Smooth muscle cell (in vitro differentiated cells): ENCODE measurements around the gene NSFL1C. TPM values are rescaled to one million over a fixed set of nuclear protein-coding genes. Genes with fewer than 3 reads are reported as not detected.
A peak's percentile ranks its signal among the peaks of the same experiment; 100 is the strongest.

Experiments used
- DNase-seq: peaks from one replicate; lab custom pipeline; 2025; ENCODE audit not compliant: unreplicated experiment; lab: John Stamatoyannopoulos, UW
- H2AFZ ChIP-seq: fragments of 200-600 bp; sonication (generic); 2 replicates; pipeline ENCODE4 v1.6.0; 2016; ENCODE audit warnings: antibody characterized with exemption, low read depth, mild to moderate bottlenecking
- H3F3A ChIP-seq: fragments of 200-600 bp; sonication (generic); 2 replicates; pipeline ENCODE4 v1.6.0; 2017; ENCODE audit warnings: antibody characterized with exemption, low read depth
- H3K27ac ChIP-seq: fragments of 200-600 bp; sonication (generic); 2 replicates; pipeline ENCODE4 v1.5.1; 2016; ENCODE audit warnings: low read depth, mild to moderate bottlenecking
- H3K27me3 ChIP-seq: fragments of 200-600 bp; sonication (generic); 2 replicates; pipeline ENCODE4 v1.6.1; 2016; ENCODE audit warnings: low read depth, mild to moderate bottlenecking
- H3K36me3 ChIP-seq: fragments of 200-600 bp; sonication (generic); 2 replicates; pipeline ENCODE4 v1.5.1; 2016; ENCODE audit warnings: low read depth
- H3K4me1 ChIP-seq: fragments of 200-600 bp; sonication (generic); 2 replicates; pipeline ENCODE4 v1.5.1; 2016; ENCODE audit warnings: low read depth
- H3K4me2 ChIP-seq: fragments of 200-600 bp; sonication (generic); 2 replicates; pipeline ENCODE4 v1.6.0; 2016; ENCODE audit warnings: mild to moderate bottlenecking
- H3K4me3 ChIP-seq: fragments of 200-600 bp; sonication (generic); 2 replicates; pipeline ENCODE4 v1.5.1; 2016; ENCODE audit warnings: mild to moderate bottlenecking
- H3K79me2 ChIP-seq: fragments of 200-600 bp; sonication (generic); 2 replicates; pipeline ENCODE4 v1.6.0; 2016; ENCODE audit warnings: low read depth, mild to moderate bottlenecking
- H3K9ac ChIP-seq: fragments of 200-600 bp; sonication (generic); 2 replicates; pipeline ENCODE4 v1.6.0; 2016; ENCODE audit warnings: low read depth
- H3K9me3 ChIP-seq: fragments of 200-600 bp; sonication (generic); replicated peaks from 2 replicates; pipeline ENCODE4 v1.5.1; 2016; ENCODE audit warnings: low read depth
- H4K20me1 ChIP-seq: fragments of 200-600 bp; sonication (generic); 2 replicates; pipeline ENCODE4 v1.6.0; 2016; ENCODE audit warnings: low read depth
- WGBS: methylation state at CpG from one replicate; pipeline ENCODE4 v1.1.7; 2016; ENCODE audit warnings: low lambda C conversion rate; 5-methylcytosine and 5-hydroxymethylcytosine counted together
- polyA plus RNA-seq: library from polyadenylated mRNA; unstranded; fragments of >200 nt; fragmentation: Nextera tagmentation; extraction: Ambion mirVana; gene quantifications from 2 replicates; pipeline ENCODE4 v1.2.1, GENCODE V29; 2016
- total RNA-seq: library from RNA; depleted of rRNA; stranded (reverse); fragments of >200 nt; gene quantifications from 2 replicates; pipeline ENCODE4 v1.2.3, GENCODE V29; 2014
- TF ChIP-seq, protein P1 (sequence below): fragments of 200-600 bp; sonication (generic); IDR thresholded peaks from 2 replicates; pipeline ENCODE4 v1.5.1; 2017; ENCODE audit warnings: borderline replicate concordance, mild to moderate bottlenecking, antibody characterized with exemption; ENCODE audit not compliant: insufficient read depth, poor library complexity, severe bottlenecking

Gene NSFL1C
- total and polyA plus RNA-seq, 2 experiments from 2014 or later: 31.8 to 82.9 TPM

DNA sequence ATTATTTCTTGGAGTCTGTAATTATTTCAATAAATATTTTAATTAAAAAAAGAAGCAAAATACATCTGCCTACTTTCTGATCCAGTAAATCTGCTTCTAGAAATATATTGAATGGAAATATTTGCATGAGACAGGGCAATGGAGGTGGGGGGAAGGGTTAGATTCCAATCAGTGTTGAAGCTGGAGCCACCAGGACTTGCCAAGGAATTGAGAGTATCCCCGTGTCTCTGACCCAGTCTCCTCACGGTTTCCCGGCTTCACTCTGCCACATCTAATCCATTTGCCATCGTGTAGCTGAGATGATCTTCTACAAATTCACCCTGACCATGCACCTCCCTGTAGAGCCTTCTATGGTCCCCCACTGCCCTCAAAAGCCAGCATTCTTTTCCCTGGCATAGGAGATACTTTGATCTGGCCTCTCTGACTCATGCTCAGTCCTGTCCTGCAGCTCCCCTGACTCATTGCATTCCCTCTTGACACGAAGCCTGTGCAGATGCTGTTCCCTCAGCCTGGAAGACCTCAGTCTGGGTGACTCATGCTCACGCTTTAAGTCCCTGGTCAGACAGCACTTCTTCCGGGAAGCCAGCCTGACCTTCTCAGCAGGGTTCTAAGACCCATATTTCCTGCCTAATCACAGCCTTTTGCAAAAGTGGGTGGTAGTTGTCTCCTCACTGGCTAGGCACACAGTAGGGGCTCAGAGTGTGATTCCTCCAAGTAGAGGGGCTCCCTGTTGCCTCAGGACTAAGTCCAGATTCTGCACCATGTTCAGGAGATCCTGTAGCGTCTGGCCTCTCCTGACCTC is 50.8 kb downstream of the NSFL1C start:
- Histone ChIP-seq H3K79me2 (no peaks in the 10 kb centered on the region), H3K4me2 (no peak overlapping the region), H3K27me3 (no peaks in the 10 kb centered on the region), H4K20me1 (no peaks in the 10 kb centered on the region), H3K4me1 (no peaks in the 10 kb centered on the region), H3K9me3 (no peaks in the 10 kb centered on the region), H3K9ac (peak overlapping the region; percentile 37), H3K4me3 (no peak overlapping the region), H2AFZ (no peak overlapping the region), H3K27ac (peak overlapping the region; percentile 71), H3K36me3 (no peaks in the 10 kb centered on the region), H3F3A (no peaks in the 10 kb centered on the region)
- TF ChIP-seq, protein P1, sequence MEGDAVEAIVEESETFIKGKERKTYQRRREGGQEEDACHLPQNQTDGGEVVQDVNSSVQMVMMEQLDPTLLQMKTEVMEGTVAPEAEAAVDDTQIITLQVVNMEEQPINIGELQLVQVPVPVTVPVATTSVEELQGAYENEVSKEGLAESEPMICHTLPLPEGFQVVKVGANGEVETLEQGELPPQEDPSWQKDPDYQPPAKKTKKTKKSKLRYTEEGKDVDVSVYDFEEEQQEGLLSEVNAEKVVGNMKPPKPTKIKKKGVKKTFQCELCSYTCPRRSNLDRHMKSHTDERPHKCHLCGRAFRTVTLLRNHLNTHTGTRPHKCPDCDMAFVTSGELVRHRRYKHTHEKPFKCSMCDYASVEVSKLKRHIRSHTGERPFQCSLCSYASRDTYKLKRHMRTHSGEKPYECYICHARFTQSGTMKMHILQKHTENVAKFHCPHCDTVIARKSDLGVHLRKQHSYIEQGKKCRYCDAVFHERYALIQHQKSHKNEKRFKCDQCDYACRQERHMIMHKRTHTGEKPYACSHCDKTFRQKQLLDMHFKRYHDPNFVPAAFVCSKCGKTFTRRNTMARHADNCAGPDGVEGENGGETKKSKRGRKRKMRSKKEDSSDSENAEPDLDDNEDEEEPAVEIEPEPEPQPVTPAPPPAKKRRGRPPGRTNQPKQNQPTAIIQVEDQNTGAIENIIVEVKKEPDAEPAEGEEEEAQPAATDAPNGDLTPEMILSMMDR: no peak
- 52% methylated on average over 8 of the region's 8 CpGs for WGBS
- no peak for DNase-seq

DNA sequence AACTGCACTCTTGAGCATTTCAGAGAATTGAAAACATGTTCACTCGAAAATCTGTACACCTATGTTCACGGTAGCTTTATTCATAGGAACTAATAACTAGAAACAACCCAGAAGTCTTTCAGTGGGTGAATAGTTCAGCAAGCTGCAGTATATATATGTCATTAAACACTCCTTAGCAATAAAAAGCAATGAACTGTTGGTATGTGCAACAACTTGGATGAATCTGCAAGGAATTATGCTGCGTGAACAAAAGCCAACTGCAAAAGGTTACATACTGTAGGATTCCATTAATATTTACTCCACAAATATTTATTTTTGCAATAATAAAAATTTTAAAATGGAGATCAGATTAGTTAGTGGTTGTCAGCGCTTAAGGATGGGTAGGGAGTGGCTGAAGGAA is 51.7 kb downstream of the NSFL1C start:
- Histone ChIP-seq H3F3A (no peaks in the 10 kb centered on the region), H3K4me3 (no peak overlapping the region), H4K20me1 (no peaks in the 10 kb centered on the region), H3K9ac (no peak overlapping the region), H2AFZ (no peak overlapping the region), H3K27ac (no peak overlapping the region), H3K79me2 (no peaks in the 10 kb centered on the region), H3K36me3 (no peaks in the 10 kb centered on the region), H3K4me2 (no peak overlapping the region), H3K4me1 (no peaks in the 10 kb centered on the region), H3K9me3 (no peaks in the 10 kb centered on the region), H3K27me3 (no peaks in the 10 kb centered on the region)
- 90% methylated on average over 4 of the region's 4 CpGs for WGBS
- DNase-seq: no peak
- TF ChIP-seq, protein P1: no peak

DNA sequence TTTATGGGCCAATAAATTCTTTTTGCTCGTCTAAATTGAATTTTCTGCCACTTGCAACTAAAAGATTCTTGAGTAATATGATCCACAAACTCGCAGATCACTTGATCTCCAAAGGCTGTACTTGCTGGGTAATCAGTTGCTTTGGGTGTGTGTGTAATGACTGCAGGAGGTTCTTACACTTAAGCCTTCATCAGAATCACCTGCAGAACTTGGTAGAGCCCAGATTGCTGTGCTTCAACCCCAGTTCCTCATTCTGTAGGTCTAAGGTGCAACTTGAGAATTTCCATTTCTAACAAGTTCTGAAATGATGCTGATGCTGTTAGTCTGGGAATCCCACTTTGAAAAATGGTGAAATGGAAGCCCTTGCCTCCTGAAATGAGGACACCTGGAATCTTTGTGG is 60.8 kb downstream of the NSFL1C start:
- Histone ChIP-seq H3K4me3 (no peak overlapping the region), H4K20me1 (no peaks in the 10 kb centered on the region), H3K27me3 (no peaks in the 10 kb centered on the region), H3F3A (no peaks in the 10 kb centered on the region), H3K9me3 (no peaks in the 10 kb centered on the region), H3K4me2 (no peak overlapping the region), H3K79me2 (no peaks in the 10 kb centered on the region), H3K9ac (no peak overlapping the region), H3K36me3 (no peaks in the 10 kb centered on the region), H3K4me1 (no peaks in the 10 kb centered on the region), H3K27ac (no peak overlapping the region), H2AFZ (no peak overlapping the region)
- no peak for DNase-seq
- TF ChIP-seq, protein P1: no peak
- 61% methylated on average over 2 of the region's 2 CpGs for WGBS

DNA sequence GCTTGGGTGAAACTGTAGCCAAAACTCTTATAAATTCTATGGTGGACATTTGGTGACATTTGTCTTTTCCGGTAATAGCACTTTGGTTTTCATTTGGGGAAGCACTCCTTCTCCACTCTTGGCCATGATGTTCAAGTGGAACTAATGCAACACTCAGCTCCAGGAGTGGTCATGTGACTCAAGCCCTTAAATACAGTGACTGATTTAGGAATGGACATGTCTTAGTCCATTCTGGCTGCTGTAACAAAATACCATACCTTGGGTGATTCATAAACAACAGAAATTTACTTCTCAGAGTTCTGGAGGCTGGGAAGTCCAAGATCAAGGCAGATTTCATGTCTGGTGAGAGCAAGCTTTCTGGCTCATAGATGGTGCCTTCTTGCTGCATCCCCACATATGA is 63.0 kb downstream of the NSFL1C start:
- H3F3A ChIP-seq: no peaks in the 10 kb centered on the region
- H3K4me2 ChIP-seq: no peak overlapping the region
- no peak overlapping the region for H2AFZ ChIP-seq
- no peaks in the 10 kb centered on the region for H3K79me2 ChIP-seq
- H3K9me3 ChIP-seq: no peaks in the 10 kb centered on the region
- WGBS: 94% methylated on average over 1 of the region's 1 CpG
- DNase-seq: no peak
- no peaks in the 10 kb centered on the region for H4K20me1 ChIP-seq
- H3K4me1 ChIP-seq: no peaks in the 10 kb centered on the region
- H3K9ac ChIP-seq: no peak overlapping the region
- H3K4me3 ChIP-seq: no peak overlapping the region
- TF ChIP-seq, protein P1: no peak
- no peaks in the 10 kb centered on the region for H3K27me3 ChIP-seq
- H3K27ac ChIP-seq: no peak overlapping the region
- H3K36me3 ChIP-seq: no peaks in the 10 kb centered on the region
